ENCODE data around the gene VPS37B.

DNA sequence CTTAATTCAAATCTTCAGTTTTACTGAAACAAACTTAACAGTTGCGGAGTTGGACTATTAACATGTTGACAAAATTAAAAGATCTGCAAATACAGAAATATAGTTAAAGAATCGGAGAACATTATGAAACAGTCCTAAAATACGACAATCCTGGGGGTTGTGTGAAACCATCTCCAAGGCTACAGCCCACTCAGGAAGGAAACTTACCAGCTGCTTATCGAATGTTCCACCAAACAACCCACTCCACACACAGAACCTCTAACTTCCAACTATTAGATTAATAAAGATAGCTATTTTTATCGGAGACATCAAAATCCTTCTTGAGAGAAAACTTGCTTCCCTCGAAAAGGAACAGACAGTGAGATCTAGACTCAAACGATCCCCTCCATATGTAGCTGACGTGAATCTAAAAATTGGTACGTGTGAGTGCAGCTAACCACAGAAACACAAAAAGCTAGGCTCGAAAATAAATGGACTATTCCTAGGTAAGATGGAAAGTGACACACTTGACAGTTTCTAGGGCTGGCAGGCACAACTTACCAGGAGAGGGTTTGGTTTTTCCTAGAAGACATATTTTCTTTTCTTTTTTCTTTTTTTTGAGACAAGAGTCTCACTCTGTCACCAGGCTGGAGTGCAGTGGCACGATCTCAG is 12.9 kb downstream of the VPS37B start:
- TF ChIP-seq, protein P1, sequence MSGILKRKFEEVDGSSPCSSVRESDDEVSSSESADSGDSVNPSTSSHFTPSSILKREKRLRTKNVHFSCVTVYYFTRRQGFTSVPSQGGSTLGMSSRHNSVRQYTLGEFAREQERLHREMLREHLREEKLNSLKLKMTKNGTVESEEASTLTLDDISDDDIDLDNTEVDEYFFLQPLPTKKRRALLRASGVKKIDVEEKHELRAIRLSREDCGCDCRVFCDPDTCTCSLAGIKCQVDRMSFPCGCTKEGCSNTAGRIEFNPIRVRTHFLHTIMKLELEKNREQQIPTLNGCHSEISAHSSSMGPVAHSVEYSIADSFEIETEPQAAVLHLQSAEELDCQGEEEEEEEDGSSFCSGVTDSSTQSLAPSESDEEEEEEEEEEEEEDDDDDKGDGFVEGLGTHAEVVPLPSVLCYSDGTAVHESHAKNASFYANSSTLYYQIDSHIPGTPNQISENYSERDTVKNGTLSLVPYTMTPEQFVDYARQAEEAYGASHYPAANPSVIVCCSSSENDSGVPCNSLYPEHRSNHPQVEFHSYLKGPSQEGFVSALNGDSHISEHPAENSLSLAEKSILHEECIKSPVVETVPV (CRISPR knock-in tag; IDR thresholded peaks at IDR 0.05): no peak
- TF ChIP-seq PPARA (CRISPR knock-in tag; IDR thresholded peaks at IDR 0.05; ENCODE audit: borderline replicate concordance) (no peak), ZFP3 (CRISPR knock-in tag; IDR thresholded peaks at IDR 0.05) (no peak)

Measured in SK-N-SH treated with all-trans-retinoic acid at 6 μM for 48 hours (cell line).